ENCODE results near the gene DAZAP2.
"Not testable (repeated sequence)": the region's sequence is repeated elsewhere in the genome, so short reads cannot be mapped to it uniquely, and the experiment has no call there.

The DAZAP2 gene

DNA sequence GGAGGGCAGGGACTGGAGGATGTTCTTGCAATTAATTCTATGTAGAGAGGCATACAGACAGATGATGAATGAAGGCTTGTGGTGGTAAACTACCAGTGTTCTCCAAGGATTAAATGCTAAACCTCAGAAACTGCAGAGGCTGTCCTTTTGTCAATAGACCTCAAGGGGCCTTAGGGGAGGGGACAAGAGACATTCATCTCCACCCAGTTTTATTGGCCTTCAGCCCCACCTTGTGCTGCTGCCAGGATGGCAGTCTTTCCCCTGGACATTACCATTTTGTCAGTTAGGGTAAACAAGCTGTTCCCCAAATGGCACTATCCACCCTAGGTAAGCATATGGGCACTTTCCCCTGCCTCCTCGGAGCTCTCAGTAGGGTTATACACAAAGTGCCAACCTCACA lies 36.5 kb downstream of the DAZAP2 start:
- H3K9me3 ChIP-seq (ENCODE audit: insufficient read depth, low read length, severe bottlenecking) = no peaks in the 10 kb centered on the region
- H3K79me2 ChIP-seq (ENCODE audit: insufficient read depth, low read length) = no peaks in the 10 kb centered on the region
- H3K4me2 ChIP-seq (ENCODE audit: insufficient read depth, low read length) = no peak overlapping the region
- H4K20me1 ChIP-seq (ENCODE audit: insufficient read depth, low read length) = no peaks in the 10 kb centered on the region
- no peaks in the 10 kb centered on the region for H3K27me3 ChIP-seq (ENCODE audit: insufficient read depth, low read length, poor library complexity)
- no peak overlapping the region for H3K27ac ChIP-seq (ENCODE audit: low read length)
- H2AFZ ChIP-seq (ENCODE audit: low read depth, low read length) = no peak overlapping the region
- no peak for TF ChIP-seq EZH2 (IDR thresholded peaks at IDR 0.05; ENCODE audit: borderline replicate concordance, low read depth, low read length, severe bottlenecking)
- TF ChIP-seq, protein P1, sequence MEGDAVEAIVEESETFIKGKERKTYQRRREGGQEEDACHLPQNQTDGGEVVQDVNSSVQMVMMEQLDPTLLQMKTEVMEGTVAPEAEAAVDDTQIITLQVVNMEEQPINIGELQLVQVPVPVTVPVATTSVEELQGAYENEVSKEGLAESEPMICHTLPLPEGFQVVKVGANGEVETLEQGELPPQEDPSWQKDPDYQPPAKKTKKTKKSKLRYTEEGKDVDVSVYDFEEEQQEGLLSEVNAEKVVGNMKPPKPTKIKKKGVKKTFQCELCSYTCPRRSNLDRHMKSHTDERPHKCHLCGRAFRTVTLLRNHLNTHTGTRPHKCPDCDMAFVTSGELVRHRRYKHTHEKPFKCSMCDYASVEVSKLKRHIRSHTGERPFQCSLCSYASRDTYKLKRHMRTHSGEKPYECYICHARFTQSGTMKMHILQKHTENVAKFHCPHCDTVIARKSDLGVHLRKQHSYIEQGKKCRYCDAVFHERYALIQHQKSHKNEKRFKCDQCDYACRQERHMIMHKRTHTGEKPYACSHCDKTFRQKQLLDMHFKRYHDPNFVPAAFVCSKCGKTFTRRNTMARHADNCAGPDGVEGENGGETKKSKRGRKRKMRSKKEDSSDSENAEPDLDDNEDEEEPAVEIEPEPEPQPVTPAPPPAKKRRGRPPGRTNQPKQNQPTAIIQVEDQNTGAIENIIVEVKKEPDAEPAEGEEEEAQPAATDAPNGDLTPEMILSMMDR (IDR thresholded peaks at IDR 0.05; ENCODE audit: borderline replicate concordance, extremely low read depth, low read length, poor library complexity, severe bottlenecking) = no peak
- no peak overlapping the region for H3K9ac ChIP-seq (ENCODE audit: low read depth, low read length)
- H3K4me1 ChIP-seq (ENCODE audit: insufficient read depth, low read length) = peaks cover 11% of the 10 kb centered on the region
- H3K36me3 ChIP-seq (ENCODE audit: insufficient read depth, low read length) = no peaks in the 10 kb centered on the region
- ATAC-seq (ENCODE audit: insufficient read depth, low read depth) = no peak
- no peak for DNase-seq
- H3K4me3 ChIP-seq (ENCODE audit: low read depth in 1 of 2, low read length in 2 of 2) = no peak overlapping the region

DNA sequence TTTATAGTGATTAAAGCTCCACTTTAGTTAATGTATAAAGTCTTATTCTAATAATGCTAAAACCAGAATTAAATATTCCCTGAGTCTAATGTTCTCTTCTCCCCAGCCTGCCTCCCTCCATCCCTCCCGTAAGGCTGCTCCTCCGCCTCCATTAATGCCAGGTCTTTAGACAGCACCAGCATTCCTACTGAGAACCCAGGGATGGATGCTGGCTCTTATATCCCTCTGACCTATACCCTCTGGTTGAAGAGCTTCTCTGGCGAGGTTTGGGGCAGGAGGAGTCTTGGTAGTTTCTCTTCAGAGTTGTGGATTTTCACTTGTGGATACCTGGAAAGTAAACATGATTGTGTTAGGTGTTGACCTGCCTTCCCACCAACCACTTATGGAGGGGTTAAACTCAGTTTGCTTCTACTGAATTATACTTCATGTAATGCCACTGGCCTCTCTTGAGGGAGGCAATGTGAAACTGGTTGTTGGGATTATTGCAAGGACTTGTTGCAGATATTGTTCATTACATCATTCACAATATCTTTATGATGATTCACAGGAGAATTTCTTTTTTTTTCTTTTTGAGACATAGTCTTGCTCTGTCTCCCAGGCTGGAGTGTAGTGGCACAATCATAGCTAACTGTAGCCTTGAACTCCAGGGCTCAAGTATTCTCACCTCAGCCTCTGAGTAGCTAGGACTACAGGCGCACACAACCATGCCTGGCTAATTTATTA lies 42.7 kb downstream of the DAZAP2 start:
- H2AFZ ChIP-seq (ENCODE audit: low read depth, low read length) = no peak overlapping the region
- H3K4me1 ChIP-seq (ENCODE audit: insufficient read depth, low read length) = no peaks in the 10 kb centered on the region
- ATAC-seq (ENCODE audit: insufficient read depth, low read depth) (no peak), DNase-seq (no peak)
- no peaks in the 10 kb centered on the region for H3K36me3 ChIP-seq (ENCODE audit: insufficient read depth, low read length)
- H3K4me3 ChIP-seq (ENCODE audit: low read depth in 1 of 2, low read length in 2 of 2) = no peak overlapping the region
- no peaks in the 10 kb centered on the region for H4K20me1 ChIP-seq (ENCODE audit: insufficient read depth, low read length)
- H3K9me3 ChIP-seq (ENCODE audit: insufficient read depth, low read length, severe bottlenecking) = no peaks in the 10 kb centered on the region
- H3K27me3 ChIP-seq (ENCODE audit: insufficient read depth, low read length, poor library complexity) = no peaks in the 10 kb centered on the region
- no peak overlapping the region for H3K4me2 ChIP-seq (ENCODE audit: insufficient read depth, low read length)
- no peaks in the 10 kb centered on the region for H3K79me2 ChIP-seq (ENCODE audit: insufficient read depth, low read length)
- H3K27ac ChIP-seq (ENCODE audit: low read length) = no peak overlapping the region
- no peak for TF ChIP-seq EZH2 (IDR thresholded peaks at IDR 0.05; ENCODE audit: borderline replicate concordance, low read depth, low read length, severe bottlenecking)
- TF ChIP-seq, protein P1 (IDR thresholded peaks at IDR 0.05; ENCODE audit: borderline replicate concordance, extremely low read depth, low read length, poor library complexity, severe bottlenecking) = no peak
- no peak overlapping the region for H3K9ac ChIP-seq (ENCODE audit: low read depth, low read length)

DNA sequence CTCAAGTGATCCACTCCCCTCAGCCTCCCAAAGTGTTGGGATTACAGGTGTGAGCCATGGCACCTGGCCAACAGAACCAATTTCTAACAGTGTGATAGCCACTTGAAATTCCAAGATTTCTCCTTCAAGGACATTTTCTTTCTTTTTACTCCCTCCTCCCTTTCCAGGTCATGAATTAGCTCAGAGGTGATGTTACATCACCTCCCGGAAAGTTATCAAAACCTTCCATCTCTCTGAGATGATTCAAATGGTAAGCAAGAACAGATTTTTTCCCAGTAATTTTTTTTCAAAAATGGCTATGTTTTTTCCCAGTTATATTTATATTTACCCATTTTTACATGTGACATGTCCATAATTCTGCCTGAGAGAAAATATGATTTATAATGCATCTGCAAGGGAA lies 47.2 kb downstream of the DAZAP2 start:
- Histone ChIP-seq H3K4me3 (ENCODE audit: low read depth in 1 of 2, low read length in 2 of 2) (no peak overlapping the region), H3K79me2 (ENCODE audit: insufficient read depth, low read length) (no peaks in the 10 kb centered on the region), H3K4me2 (ENCODE audit: insufficient read depth, low read length) (no peak overlapping the region), H3K9me3 (ENCODE audit: insufficient read depth, low read length, severe bottlenecking) (no peaks in the 10 kb centered on the region), H2AFZ (ENCODE audit: low read depth, low read length) (no peak overlapping the region), H3K27ac (ENCODE audit: low read length) (no peak overlapping the region), H4K20me1 (ENCODE audit: insufficient read depth, low read length) (no peaks in the 10 kb centered on the region), H3K27me3 (ENCODE audit: insufficient read depth, low read length, poor library complexity) (no peaks in the 10 kb centered on the region), H3K36me3 (ENCODE audit: insufficient read depth, low read length) (no peaks in the 10 kb centered on the region), H3K4me1 (ENCODE audit: insufficient read depth, low read length) (no peaks in the 10 kb centered on the region), H3K9ac (ENCODE audit: low read depth, low read length) (no peak overlapping the region)
- ATAC-seq (ENCODE audit: insufficient read depth, low read depth) = no peak
- no peak for TF ChIP-seq EZH2 (IDR thresholded peaks at IDR 0.05; ENCODE audit: borderline replicate concordance, low read depth, low read length, severe bottlenecking)
- TF ChIP-seq, protein P1 (IDR thresholded peaks at IDR 0.05; ENCODE audit: borderline replicate concordance, extremely low read depth, low read length, poor library complexity, severe bottlenecking) = no peak
- no peak for DNase-seq

DNA sequence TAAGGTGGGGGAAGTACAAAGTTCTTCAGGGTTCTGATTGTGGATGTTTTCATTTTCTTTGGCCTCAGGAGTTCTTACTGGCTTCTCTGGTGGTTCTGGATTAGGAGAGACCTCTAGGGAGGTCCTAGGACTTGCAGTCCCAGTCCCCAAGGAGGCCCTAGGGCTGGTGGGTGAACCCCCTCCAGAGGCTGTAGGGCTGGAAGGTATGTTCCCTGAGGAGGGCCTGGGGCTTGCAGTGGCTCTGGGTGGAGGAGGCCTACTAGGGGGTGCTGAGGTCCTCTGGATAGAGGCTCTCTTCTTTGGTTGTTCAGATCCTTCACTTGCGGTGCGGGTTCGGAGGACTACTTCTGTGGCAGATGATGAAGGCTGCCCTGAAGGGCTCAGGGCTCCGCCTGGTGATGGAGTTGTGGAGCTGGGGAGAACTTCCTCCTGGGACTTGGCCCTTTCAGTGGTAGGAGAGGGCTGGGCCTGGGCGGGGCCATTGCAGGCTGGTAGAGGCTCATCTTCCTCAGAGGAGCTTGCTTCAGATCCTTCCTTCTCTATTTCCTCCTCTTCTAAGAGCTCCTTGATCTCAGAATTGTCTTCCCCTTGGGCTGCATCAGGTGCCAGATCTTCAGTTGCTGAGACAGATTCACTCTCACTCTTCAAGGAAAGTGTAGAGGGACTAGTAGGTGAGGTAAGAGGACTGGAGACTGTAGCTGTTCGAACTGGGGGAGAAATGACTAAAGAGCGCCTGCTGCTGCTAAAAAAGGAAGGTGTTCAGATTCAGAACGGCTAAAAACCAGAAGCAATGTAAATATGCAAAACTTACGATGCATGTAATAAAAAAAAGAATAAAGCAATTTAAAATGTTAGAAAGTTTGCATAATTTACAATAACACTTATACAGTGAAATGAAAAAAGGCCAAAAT lies 53.2 kb downstream of the DAZAP2 start:
- not testable (repeated sequence) for H3K9ac ChIP-seq (ENCODE audit: low read depth, low read length); H3K4me1 ChIP-seq (ENCODE audit: insufficient read depth, low read length); H3K4me2 ChIP-seq (ENCODE audit: insufficient read depth, low read length); H2AFZ ChIP-seq (ENCODE audit: low read depth, low read length); H3K36me3 ChIP-seq (ENCODE audit: insufficient read depth, low read length); H3K27me3 ChIP-seq (ENCODE audit: insufficient read depth, low read length, poor library complexity); H3K9me3 ChIP-seq (ENCODE audit: insufficient read depth, low read length, severe bottlenecking); H3K79me2 ChIP-seq (ENCODE audit: insufficient read depth, low read length); H4K20me1 ChIP-seq (ENCODE audit: insufficient read depth, low read length); H3K27ac ChIP-seq (ENCODE audit: low read length); H3K4me3 ChIP-seq (ENCODE audit: low read depth in 1 of 2, low read length in 2 of 2)
- DNase-seq (peak; percentile 31), ATAC-seq (ENCODE audit: insufficient read depth, low read depth) (peak; percentile 58)

All from DND-41 (cell line).